ENCODE data around the gene CCP110.

DNA sequence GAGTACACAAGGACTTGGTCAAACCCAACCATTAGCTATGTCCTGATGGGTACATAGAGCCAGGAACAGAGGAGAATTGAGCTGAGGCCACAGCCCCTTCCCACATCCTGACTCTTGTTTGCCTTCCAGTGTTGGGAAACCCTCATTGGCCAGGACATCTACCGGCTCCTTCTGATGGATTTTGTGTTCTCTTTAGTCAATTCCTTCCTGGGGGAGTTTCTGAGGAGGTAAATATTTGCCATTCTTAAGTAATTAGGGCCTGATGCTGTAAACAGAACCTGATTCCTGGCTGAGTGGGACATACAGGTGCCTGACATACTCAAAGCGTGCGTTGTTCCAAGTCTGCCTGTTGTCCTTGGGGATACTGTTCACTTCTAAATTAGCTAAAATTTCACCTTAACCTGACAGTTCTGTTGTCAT is 44.4 kb upstream of the CCP110 start:
- TF ChIP-seq, protein P1, sequence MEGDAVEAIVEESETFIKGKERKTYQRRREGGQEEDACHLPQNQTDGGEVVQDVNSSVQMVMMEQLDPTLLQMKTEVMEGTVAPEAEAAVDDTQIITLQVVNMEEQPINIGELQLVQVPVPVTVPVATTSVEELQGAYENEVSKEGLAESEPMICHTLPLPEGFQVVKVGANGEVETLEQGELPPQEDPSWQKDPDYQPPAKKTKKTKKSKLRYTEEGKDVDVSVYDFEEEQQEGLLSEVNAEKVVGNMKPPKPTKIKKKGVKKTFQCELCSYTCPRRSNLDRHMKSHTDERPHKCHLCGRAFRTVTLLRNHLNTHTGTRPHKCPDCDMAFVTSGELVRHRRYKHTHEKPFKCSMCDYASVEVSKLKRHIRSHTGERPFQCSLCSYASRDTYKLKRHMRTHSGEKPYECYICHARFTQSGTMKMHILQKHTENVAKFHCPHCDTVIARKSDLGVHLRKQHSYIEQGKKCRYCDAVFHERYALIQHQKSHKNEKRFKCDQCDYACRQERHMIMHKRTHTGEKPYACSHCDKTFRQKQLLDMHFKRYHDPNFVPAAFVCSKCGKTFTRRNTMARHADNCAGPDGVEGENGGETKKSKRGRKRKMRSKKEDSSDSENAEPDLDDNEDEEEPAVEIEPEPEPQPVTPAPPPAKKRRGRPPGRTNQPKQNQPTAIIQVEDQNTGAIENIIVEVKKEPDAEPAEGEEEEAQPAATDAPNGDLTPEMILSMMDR (IDR thresholded peaks at IDR 0.05; ENCODE audit: borderline replicate concordance, extremely low read depth, low read length, poor library complexity, severe bottlenecking) = no peak
- TF ChIP-seq EZH2 (IDR thresholded peaks at IDR 0.05; ENCODE audit: borderline replicate concordance, low read depth, low read length, severe bottlenecking) = no peak

Measured in DND-41 (cell line).